Glomerular endothelial cell (primary cell): ENCODE measurements around the gene SKAP1. TPM values are rescaled to one million over a fixed set of nuclear protein-coding genes. Genes with fewer than 3 reads are reported as not detected.

Experiments used
- DNase-seq: peaks from one replicate; pipeline ENCODE4 v3.0.0-alpha.2; 2011; ENCODE audit warnings: low read depth, low spot score; ENCODE audit errors: extremely low read depth
- total RNA-seq: library from RNA; depleted of rRNA; stranded (reverse); fragments of >200 nt; gene quantifications from 2 replicates; pipeline ENCODE4 v1.2.3, GENCODE V29; 2015

The SKAP1 gene
- total RNA-seq, 1 donor from 2014 or later: 0.99 TPM

DNA sequence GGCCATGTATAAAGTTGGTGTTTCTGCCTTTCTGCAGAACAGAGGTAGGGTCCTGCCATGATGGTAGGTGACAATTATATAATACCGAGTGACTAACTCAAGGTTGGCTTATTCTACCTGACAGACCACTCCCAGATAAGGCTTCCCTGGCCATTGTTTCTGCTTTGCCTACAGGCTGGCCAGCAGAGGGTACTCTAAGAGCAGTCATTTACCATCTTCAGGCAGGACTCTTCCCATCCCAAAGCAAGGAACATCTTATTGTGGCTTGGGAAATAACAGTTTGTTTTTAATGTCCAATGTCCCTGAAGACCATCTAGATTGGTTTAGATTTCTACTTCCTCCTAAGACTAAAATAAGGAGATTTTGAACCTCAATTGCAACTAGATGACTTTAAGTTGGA is 248.4 kb downstream of the SKAP1 start:
- DNase-seq: no peak

GRCh38 chr17:48180842-48181629 is 249.0 kb downstream of the SKAP1 start:
- DNase-seq: no peak

GRCh38 chr17:48179071-48179945 is 250.7 kb downstream of the SKAP1 start:
- DNase-seq: no peak

DNA sequence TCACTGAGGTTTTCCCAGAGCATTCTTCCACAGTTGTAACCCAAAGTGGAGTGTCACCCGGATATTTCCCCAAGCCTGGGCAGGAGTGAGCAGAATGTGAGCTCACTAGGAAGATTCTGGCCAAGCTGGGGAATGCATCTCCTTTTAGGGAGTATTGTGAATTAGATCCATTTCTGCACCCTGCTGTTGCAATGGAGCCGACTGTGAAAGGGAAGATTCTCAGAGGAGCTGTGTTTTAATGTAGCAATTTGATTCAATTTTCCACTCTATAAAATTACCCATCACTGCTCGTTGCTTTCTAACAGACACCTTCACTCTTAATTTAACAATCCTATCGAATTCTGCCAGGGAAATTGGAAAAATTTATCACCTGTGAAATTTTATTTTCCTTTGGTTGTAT is 251.7 kb downstream of the SKAP1 start:
- DNase-seq: no peak

- no peak for DNase-seq
These were observed 252.2 kb downstream of the SKAP1 start for GRCh38 chr17:48177816-48178215.

GRCh38 chr17:48176471-48176855 is 253.6 kb downstream of the SKAP1 start:
- DNase-seq: no peak

DNA sequence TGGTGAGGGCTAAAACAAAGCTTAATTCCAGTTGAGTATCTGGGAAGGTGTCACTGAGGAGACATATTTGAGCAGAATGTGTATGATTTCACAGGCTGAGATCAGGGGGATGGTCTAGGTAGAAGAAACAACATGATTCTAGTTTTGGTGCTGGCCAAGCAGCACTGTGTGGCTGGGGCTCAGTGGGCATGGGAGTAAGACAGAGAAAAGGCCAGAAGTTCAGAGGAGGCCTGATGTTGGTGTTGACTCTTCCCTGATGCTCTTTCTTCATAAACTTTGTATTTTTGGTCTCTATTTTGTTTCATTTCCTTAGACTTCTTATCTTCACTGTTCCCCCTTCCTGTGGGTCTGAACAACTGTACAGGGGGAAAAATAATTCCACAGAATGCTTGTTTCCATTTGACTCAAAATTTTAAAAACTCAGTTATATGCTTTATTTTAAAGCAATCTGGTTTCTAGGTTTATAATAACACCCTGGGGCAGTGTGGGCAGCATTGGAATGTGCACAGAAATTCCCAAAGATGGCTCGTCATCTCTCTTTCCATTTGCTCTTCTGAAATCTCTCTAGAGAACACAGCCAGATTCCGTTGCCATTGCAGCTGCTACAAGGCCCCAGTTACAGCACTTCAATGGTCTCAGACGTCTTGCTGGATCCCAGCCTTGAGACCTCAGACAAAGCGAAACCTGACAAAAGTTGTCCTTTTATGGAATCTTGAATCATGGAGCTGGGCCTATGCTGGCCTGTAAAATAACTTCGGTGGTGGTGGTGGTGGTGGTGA is 254.1 kb downstream of the SKAP1 start:
- no peak for DNase-seq

GRCh38 chr17:48174833-48175523 is 255.0 kb downstream of the SKAP1 start:
- DNase-seq: no peak

DNA sequence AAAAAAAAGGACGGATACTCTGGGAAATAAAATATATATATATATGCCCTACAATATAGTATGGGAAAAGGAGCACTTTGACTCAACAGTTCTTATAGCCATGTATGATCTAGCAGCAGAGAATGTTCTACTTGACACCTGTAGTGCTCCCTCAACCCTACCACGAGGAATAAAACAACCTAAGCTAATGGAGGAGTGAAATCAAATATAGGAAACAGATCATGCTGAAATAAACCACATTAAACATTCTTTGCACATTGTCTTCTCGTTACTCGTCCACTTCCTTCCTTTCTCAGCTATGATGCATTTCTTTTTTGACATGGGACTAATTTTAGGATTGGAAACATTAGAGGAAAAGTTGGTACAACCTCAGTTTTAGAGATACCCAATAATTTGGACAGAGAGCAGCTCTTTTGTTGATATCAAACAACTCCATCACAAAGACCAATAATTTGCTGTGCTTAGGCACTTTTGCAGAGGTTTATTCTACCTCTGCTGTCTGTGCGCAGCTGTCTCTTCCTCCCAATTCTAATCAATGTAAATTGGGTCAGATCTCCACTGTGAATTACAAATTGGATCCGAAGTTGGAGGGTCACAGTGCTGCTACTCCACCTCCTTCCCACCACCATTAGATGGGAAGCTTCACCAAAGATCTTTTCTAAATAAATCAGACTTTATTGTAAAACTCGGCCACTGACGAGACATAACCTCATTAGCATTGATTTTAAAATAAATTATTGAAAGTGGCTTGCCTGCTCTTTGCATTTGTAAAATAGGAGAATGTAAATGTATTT is 256.6 kb downstream of the SKAP1 start:
- no peak for DNase-seq

GRCh38 chr17:48169926-48170325 is 260.1 kb downstream of the SKAP1 start:
- no peak for DNase-seq

- no peak for DNase-seq
These were observed 266.2 kb downstream of the SKAP1 start for GRCh38 chr17:48163809-48164208.

GRCh38 chr17:48162946-48163506 is 267.0 kb downstream of the SKAP1 start:
- DNase-seq: no peak

DNA sequence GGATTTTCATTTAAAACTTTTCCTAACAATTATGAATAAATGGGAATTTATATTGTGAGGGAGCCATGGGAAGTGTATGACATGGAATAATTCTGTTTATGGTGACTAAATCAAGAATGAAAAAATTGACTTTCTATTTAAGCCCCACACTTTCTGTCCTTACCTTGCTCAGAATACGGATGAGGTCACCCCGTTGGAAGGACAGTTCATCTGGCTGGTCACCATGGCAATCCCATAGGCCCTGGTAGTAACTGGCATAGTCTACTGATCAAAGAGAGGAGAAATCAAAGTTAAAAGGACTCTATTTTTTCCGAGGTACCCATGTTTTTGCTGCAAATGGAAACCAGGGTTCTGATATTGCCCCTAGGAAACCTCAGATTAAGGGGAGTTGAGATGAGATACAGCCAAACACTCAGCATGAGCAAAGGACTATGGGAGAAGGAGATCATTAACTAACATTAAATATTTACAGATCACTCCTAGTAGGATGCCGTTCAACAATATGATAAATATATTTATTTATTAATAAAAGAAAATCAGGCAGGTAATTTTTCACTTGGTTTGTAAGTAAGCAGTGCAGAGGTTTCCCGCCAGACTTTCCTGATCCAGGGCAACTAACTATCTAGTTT is 267.6 kb downstream of the SKAP1 start:
- no peak for DNase-seq

DNA sequence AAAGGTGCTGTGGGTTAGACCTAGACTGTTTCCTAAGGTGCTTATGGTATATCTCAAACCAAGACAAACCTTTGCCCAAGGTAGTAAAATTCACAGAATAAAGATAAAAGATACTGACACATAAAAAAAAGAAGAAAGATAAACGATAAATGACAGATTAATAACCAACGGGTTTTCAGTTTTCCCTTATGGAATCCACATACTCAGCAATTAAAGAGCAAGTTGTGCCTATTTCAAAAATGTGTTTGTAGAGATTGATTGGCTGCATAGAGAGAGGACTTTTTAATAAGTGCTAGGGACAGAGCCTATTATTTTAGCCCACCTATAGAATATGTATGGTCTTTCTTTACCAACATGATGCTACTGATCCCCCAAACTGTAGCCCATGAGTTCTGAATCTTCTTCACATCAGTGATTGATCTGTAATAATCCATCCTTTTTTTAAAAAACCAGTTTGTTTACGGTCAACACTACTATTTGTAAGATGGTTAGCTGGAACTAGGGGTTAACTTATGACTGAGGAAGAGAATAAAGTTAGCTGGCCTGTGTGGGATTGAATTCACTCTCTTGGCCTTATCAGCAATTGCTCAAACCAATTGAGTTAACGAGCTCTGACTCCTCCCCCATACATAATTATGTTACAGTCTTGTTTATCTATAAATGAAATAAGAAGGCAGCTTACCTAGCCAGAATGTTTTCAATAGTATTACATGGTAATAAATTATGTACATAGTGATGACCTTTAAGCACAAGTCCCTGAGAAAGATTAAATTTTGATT is 268.7 kb downstream of the SKAP1 start:
- DNase-seq: no peak

- no peak for DNase-seq
These were observed 269.6 kb downstream of the SKAP1 start for GRCh38 chr17:48160177-48161081.

- DNase-seq: no peak
These were observed 270.8 kb downstream of the SKAP1 start for GRCh38 chr17:48159232-48159631.

- DNase-seq: no peak
These were observed 274.0 kb downstream of the SKAP1 start for GRCh38 chr17:48155889-48156611.
